Endothelial cell of umbilical vein (primary cell): Measurements from ENCODE around the gene KIAA1217. TPM values are rescaled to one million over a fixed set of nuclear protein-coding genes. Genes with fewer than 3 reads are reported as not detected.

Source experiments
- BruUV-seq: library from RNA; stranded (reverse); fragments of 400-500 nt; replicated peaks from 2 replicates; lab custom pipeline; 2021; lab: Mats Ljungman, UMichigan
- CTCF ChIA-PET: fragments of 300-600, 350-600 bp; sonication (Branson Sonifier 250); formaldehyde crosslinking; loops from one replicate; lab custom pipeline; 2021; ENCODE audit warnings: antibody characterized with exemption, inconsistent platforms; lab: Charles Lee
- POLR2A ChIA-PET: fragments of 300-600, 350-600 bp; sonication (Branson Sonifier 250); formaldehyde crosslinking; loops from one replicate; lab custom pipeline; 2021; ENCODE audit warnings: antibody characterized with exemption, inconsistent platforms; lab: Charles Lee
- DNase-seq: peaks from one replicate; pipeline ENCODE4 v3.0.0-alpha.2; 2011; ENCODE audit warnings: low read depth, low spot score
- FAIRE-seq: peaks from 2 replicates; lab custom pipeline; 2011; peaks lifted over from hg19 to GRCh38; lab: Jason Lieb, UNC
- H2AFZ ChIP-seq: 2 replicates; pipeline ENCODE4 v1.6.0; 2012; ENCODE audit warnings: low read depth, low read length, control low read depth, inconsistent platforms
- H3K27ac ChIP-seq: 2 replicates; pipeline ENCODE4 v1.5.1; 2011; ENCODE audit warnings: low read depth, mild to moderate bottlenecking, control low read depth, low read length, moderate library complexity; ENCODE audit not compliant: insufficient read depth
- H3K27me3 ChIP-seq, 2 experiments: 2 replicates each; pipeline versions ENCODE4 v1.6.0 to v1.6.1; 2011; ENCODE audit warnings: low read length in 2 of 2, mixed read lengths in 1 of 2; ENCODE audit not compliant: control insufficient read depth in 2 of 2, insufficient read depth in 2 of 2
- H3K36me3 ChIP-seq, 2 experiments: 2 replicates in 1 of 2; 3 replicates in 1 of 2; pipeline ENCODE4 v1.5.1; 2011; ENCODE audit warnings: low read length in 2 of 2, mild to moderate bottlenecking in 1 of 2, moderate library complexity in 1 of 2; ENCODE audit not compliant: control insufficient read depth in 2 of 2, insufficient read depth in 2 of 2; ENCODE audit errors: extremely low read depth in 1 of 2
- H3K4me1 ChIP-seq: 3 replicates; pipeline ENCODE4 v1.5.1; 2011; ENCODE audit warnings: mild to moderate bottlenecking, low read length; ENCODE audit not compliant: control insufficient read depth, insufficient read depth; ENCODE audit errors: extremely low read depth
- H3K4me2 ChIP-seq: 2 replicates; pipeline ENCODE4 v1.6.1; 2011; ENCODE audit warnings: low read length, control low read depth, mixed read lengths; ENCODE audit not compliant: insufficient read depth
- H3K4me3 ChIP-seq, 3 experiments: fragments of 200-600 bp in 1 of 3; sonication (generic), shearing (Covaris generic) in 1 of 3; replicated peaks in 1 of 3; 2 replicates each; pipeline ENCODE4 v1.5.1; 2011 to 2016; ENCODE audit warnings: control low read depth in 3 of 3, low read length in 3 of 3, mild to moderate bottlenecking in 2 of 3, inconsistent platforms in 1 of 3, low read depth in 1 of 3, moderate library complexity in 1 of 3; ENCODE audit not compliant: insufficient read depth in 1 of 3
- H3K79me2 ChIP-seq: 2 replicates; pipeline ENCODE4 v1.6.0; 2012; ENCODE audit warnings: low read length, inconsistent platforms; ENCODE audit not compliant: control insufficient read depth, insufficient read depth
- H3K9ac ChIP-seq: replicated peaks from 2 replicates; pipeline ENCODE3; 2011; ENCODE audit warnings: low read length, control low read depth; ENCODE audit not compliant: insufficient read depth; ENCODE audit errors: extremely low read depth
- H3K9me1 ChIP-seq: replicated peaks from 3 replicates; pipeline ENCODE4 v1.6.0; 2011; ENCODE audit warnings: mild to moderate bottlenecking, low read length; ENCODE audit not compliant: control insufficient read depth, insufficient read depth; ENCODE audit errors: extremely low read depth
- H3K9me3 ChIP-seq: replicated peaks from 2 replicates; pipeline ENCODE4 v1.5.1; 2012; ENCODE audit warnings: low read length, inconsistent platforms; ENCODE audit not compliant: control insufficient read depth, insufficient read depth
- H4K20me1 ChIP-seq: replicated peaks from 2 replicates; pipeline ENCODE3; 2011; ENCODE audit warnings: mild to moderate bottlenecking, low read length; ENCODE audit not compliant: control insufficient read depth, insufficient read depth; ENCODE audit errors: extremely low read depth
- CTCF ChIP-seq, 2 donors: IDR thresholded peaks; 1 replicate in 1 of 2; 2 replicates in 1 of 2; pipeline ENCODE4 v1.5.1; 2011; ENCODE audit warnings: low read length in 2 of 2, mild to moderate bottlenecking in 2 of 2, moderate library complexity in 2 of 2, control low read depth in 1 of 2, inconsistent platforms in 1 of 2, low read depth in 1 of 2; ENCODE audit not compliant: insufficient read depth in 1 of 2; ENCODE audit errors: extremely low read depth in 1 of 2
- EZH2 ChIP-seq: IDR thresholded peaks from 2 replicates; pipeline ENCODE4 v1.6.1; 2012; ENCODE audit warnings: borderline replicate concordance, low read depth, mild to moderate bottlenecking, moderate library complexity, low read length, inconsistent platforms; ENCODE audit not compliant: severe bottlenecking
- FOS ChIP-seq: IDR thresholded peaks from 2 replicates; pipeline ENCODE4 v1.6.1; 2011; ENCODE audit warnings: mild to moderate bottlenecking, low read length, moderate library complexity, borderline replicate concordance; ENCODE audit not compliant: insufficient read depth
- GATA2 ChIP-seq: IDR thresholded peaks from 2 replicates; pipeline ENCODE4 v1.7.0; 2011; ENCODE audit warnings: low read depth, mild to moderate bottlenecking, moderate library complexity, mixed read lengths, low read length; ENCODE audit not compliant: insufficient read length, insufficient read depth
- JUN ChIP-seq: IDR thresholded peaks from 2 replicates; pipeline ENCODE4 v1.6.1; 2011; ENCODE audit warnings: borderline replicate concordance, low read depth; ENCODE audit not compliant: insufficient read length, insufficient read depth
- MAX ChIP-seq: IDR thresholded peaks from 2 replicates; pipeline ENCODE4 v1.6.1; 2011; ENCODE audit not compliant: insufficient read depth, insufficient read length
- MYC ChIP-seq: IDR thresholded peaks from one replicate; pipeline ENCODE4 v1.6.1; 2011; ENCODE audit warnings: mild to moderate bottlenecking, low read depth, low read length
- POLR2A ChIP-seq: IDR thresholded peaks from 2 replicates; pipeline ENCODE4 v1.6.1; 2012; ENCODE audit warnings: low read depth, mild to moderate bottlenecking, control low read depth, low read length
- POLR2AphosphoS5 ChIP-seq: IDR thresholded peaks from 2 replicates; pipeline ENCODE4 v1.6.1; 2012; ENCODE audit warnings: low read depth, mild to moderate bottlenecking, control low read depth, low read length, moderate library complexity; ENCODE audit not compliant: insufficient read depth
- dilution Hi-C: fragments of 300-500 bp; cut with MboI; formaldehyde crosslinking; loops from one replicate; pipeline ENCODE4 v1.15.0; 2019; ENCODE audit warnings: low sequenced_read_pairs; ENCODE audit not compliant: extremely low pct_ligation_motif_present
- intact Hi-C: fragments of 100-400 bp; cut with micrococcal nuclease; formaldehyde crosslinking; loops from one replicate; pipeline ENCODE4 v1.10.0; 2022
- polyA plus RNA-seq, 4 experiments: library from polyadenylated mRNA; depleted of rRNA in 3 of 4; stranded (reverse) in 3 of 4; unstranded in 1 of 4; fragments of >200 nt; gene quantifications; 2 replicates each; pipeline versions ENCODE4 v1.2.1 to v1.2.3, GENCODE V29; 2011 to 2012; ENCODE audit warnings: missing spikeins in 1 of 4
- total RNA-seq: library from RNA; stranded (reverse); gene quantifications from 2 replicates; pipeline ENCODE4 v1.2.3, GENCODE V29; 2021

KIAA1217 gene
- total and polyA plus RNA-seq, 2 donors (not counting 3 experiments of a cell fraction or from before 2014, with no cell fraction given) = 0.83 to 10.3 TPM

GRCh38 chr10:24393201-24393600 lies 184.3 kb downstream of the KIAA1217 start:
- dilution Hi-C loops = no loop called here
- no TSS peak for BruUV-seq
- no peak for FAIRE-seq

More at GRCh38 chr10:24393201-24393600, 184.3 kb downstream of the KIAA1217 start:
- Histone ChIP-seq H3K9me1 (no peaks in the 10 kb centered on the region), H4K20me1 (no peaks in the 10 kb centered on the region), H3K36me3 (no peaks in the 10 kb centered on the region), H3K9ac (no peak overlapping the region), H2AFZ (no peak overlapping the region), H3K9me3 (no peaks in the 10 kb centered on the region), H3K79me2 (no peaks in the 10 kb centered on the region), H3K27me3 (no peaks in the 10 kb centered on the region), H3K4me2 (no peak overlapping the region), H3K4me1 (no peaks in the 10 kb centered on the region), H3K4me3 (no peak overlapping the region), H3K27ac (no peak overlapping the region)
- ChIA-PET POLR2A (no interaction called here), CTCF (interaction anchor here (2.5 kb wide), 1 partner anchor 10 kb away, joined by 5 read pairs; no protein-coding TSS in a partner anchor)
- DNase-seq = no peak
- intact Hi-C loops = no loop called here
- TF ChIP-seq GATA2 (no peak), POLR2AphosphoS5 (no peak), MYC (no peak), CTCF (IDR thresholded peaks at IDR 0.05; ENCODE audit: extremely low read depth in 1 of 2, insufficient read depth in 1 of 2, low read depth in 1 of 2, low read length in 2 of 2) (no peak), MAX (no peak), FOS (no peak), EZH2 (no peak), POLR2A (no peak), JUN (no peak)
